ENCODE results near the gene PTPRM. TPM values are rescaled to one million over a fixed set of nuclear protein-coding genes. Genes with fewer than 3 reads are reported as not detected.

The PTPRM gene
- total and polyA plus RNA-seq, 2 of the 8 experiments (the other 6 are each of a cell fraction or from before 2014, with no cell fraction given) = 4.1 to 7.0 TPM

DNA sequence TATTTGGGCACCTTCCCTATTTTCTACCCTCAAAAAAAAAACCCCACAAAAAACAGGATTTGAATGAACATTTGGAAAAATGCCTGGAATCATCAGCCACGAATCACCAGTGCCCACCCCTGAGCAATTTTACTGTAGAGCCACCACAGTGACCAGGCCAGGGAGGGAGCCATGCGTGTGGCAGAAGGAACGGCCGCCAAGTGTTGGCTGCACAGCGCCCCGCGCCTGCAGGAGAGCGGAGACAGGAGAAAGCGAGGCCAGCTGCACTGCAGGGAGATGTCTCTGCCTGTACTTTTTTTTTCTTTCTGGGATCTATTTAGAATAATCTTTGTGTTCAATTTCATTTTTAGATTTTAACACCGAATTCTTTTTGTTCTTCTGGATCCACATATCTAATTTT lies 772.8 kb downstream of the PTPRM start:
- Histone ChIP-seq H4K20me1 (replicated peaks in 1 of 2; ENCODE audit: control insufficient read depth in 1 of 2, insufficient read depth in 2 of 2, low read length in 2 of 2) (no peaks in the 10 kb centered on the region), H3K79me1 (ENCODE audit: low read depth, low read length) (no peaks in the 10 kb centered on the region), H3K23ac (ENCODE audit: insufficient read length) (no peak overlapping the region), H4K91ac (replicated peaks; ENCODE audit: insufficient read length, low read length) (no peak overlapping the region), H3K4me2 (ENCODE audit: insufficient read depth in 1 of 2, low read depth in 2 of 2, low read length in 2 of 2) (no peak overlapping the region), H2BK15ac (ENCODE audit: low read length) (no peak overlapping the region), H2BK120ac (replicated peaks; ENCODE audit: low read depth, low read length) (no peak overlapping the region), H3K4ac (replicated peaks; ENCODE audit: insufficient read length, low read depth, low read length) (no peak overlapping the region), H3K23me2 (ENCODE audit: low read depth, low read length) (no peaks in the 10 kb centered on the region), H3K14ac (ENCODE audit: insufficient read length) (no peak overlapping the region), H4K5ac (ENCODE audit: insufficient read length, low read depth, low read length) (no peak overlapping the region), H2BK5ac (ENCODE audit: low read depth, low read length) (no peak overlapping the region), H3K27ac (ENCODE audit: low read depth, low read length) (no peak overlapping the region), H3K9me3 (ENCODE audit: insufficient read depth in 2 of 2, low read depth in 1 of 2, low read length in 1 of 2) (no peaks in the 10 kb centered on the region), H2AK5ac (ENCODE audit: low read depth, low read length) (no peak overlapping the region), H3K4me1 (replicated peaks in 1 of 4; ENCODE audit: control insufficient read depth in 3 of 4, insufficient read depth in 4 of 4, low read length in 3 of 4) (no peaks in the 10 kb centered on the region), H3K4me3 (ENCODE audit: extremely low read depth in 1 of 4, insufficient read depth in 2 of 4, low read depth in 3 of 4, low read length in 4 of 4) (no peak overlapping the region), H3K27me3 (replicated peaks in 1 of 4; ENCODE audit: control insufficient read depth in 3 of 4, extremely low read depth in 1 of 4, insufficient read depth in 3 of 4, low read length in 3 of 4) (no peaks in the 10 kb centered on the region), H2AFZ (ENCODE audit: low read length) (no peak overlapping the region), H2BK20ac (ENCODE audit: low read length) (no peak overlapping the region), H3K56ac (replicated peaks; ENCODE audit: insufficient read length, low read depth, low read length) (no peak overlapping the region), H3K18ac (ENCODE audit: extremely low read depth, low read length) (no peak overlapping the region), H2BK12ac (ENCODE audit: low read depth, low read length) (no peak overlapping the region), H3K9ac (replicated peaks in 1 of 4; ENCODE audit: extremely low read depth in 1 of 4, low read depth in 3 of 4, low read length in 3 of 4) (no peak overlapping the region), H3K79me2 (ENCODE audit: control insufficient read depth in 1 of 2, insufficient read depth in 2 of 2, low read length in 2 of 2) (no peaks in the 10 kb centered on the region), H3K36me3 (ENCODE audit: control insufficient read depth in 2 of 4, insufficient read depth in 4 of 4, low read length in 3 of 4) (no peaks in the 10 kb centered on the region), H4K8ac (ENCODE audit: extremely low read depth, insufficient read depth, low read length) (no peak overlapping the region; the same call in 1 of the 2 replicates)
- DNase-seq (ENCODE audit: low read depth in 1 of 2, low spot score in 2 of 2) (no peak), FAIRE-seq (no peak)
- POLR2A ChIA-PET (ENCODE audit: partially characterized antibody) = no interaction called here
- WGBS, 2 experiments (ENCODE audit: extremely low coverage in 1 of 2, insufficient coverage in 1 of 2, insufficient read length in 1 of 2, insufficient replicate concordance in 2 of 2, low coverage in 1 of 2, low lambda C conversion rate in 2 of 2, missing lambda C conversion rate in 1 of 2) = 74% methylated on average over 5 of the region's 10 CpGs; no CpG with 5 or more reads in 1 of the 2 experiments
- TF ChIP-seq TAF7 (optimal IDR thresholded peaks at IDR 0.05; ENCODE audit: borderline replicate concordance, low read depth, low read length) (no peak), SP1 (IDR thresholded peaks at IDR 0.05; ENCODE audit: low read depth, low read length) (no peak)
- CTCF ChIA-PET (ENCODE audit: partially characterized antibody) = no interaction called here
